HG02840 (cell line): ENCODE measurements around the gene EXOSC5.

Experiments
- ATAC-seq: cut with Tn5 transposase; IDR thresholded peaks from one replicate; pipeline ENCODE4 v1.9.1; 2021; ENCODE audit warnings: mild to moderate bottlenecking, moderate library complexity, moderate number of reproducible peaks; ENCODE audit not compliant: unreplicated experiment, low FRiP score

Gene EXOSC5

GRCh38 chr19:41426952-41427646 is 29.9 kb upstream of the EXOSC5 start, which contains the start of gene B3GNT8:
Gene B3GNT8 (minus strand): TSS chr19:41427374. CDS start chr19:41426778, 596 bp downstream.
- no peak for ATAC-seq

GRCh38 chr19:41426116-41426841 is 29.1 kb upstream of the EXOSC5 start:
- ATAC-seq, result no peak

- ATAC-seq, result no peak
Measured at GRCh38 chr19:41425174-41426115, 28.3 kb upstream of the EXOSC5 start.

GRCh38 chr19:41424335-41425173 is 27.4 kb upstream of the EXOSC5 start:
- ATAC-seq, result no peak

DNA sequence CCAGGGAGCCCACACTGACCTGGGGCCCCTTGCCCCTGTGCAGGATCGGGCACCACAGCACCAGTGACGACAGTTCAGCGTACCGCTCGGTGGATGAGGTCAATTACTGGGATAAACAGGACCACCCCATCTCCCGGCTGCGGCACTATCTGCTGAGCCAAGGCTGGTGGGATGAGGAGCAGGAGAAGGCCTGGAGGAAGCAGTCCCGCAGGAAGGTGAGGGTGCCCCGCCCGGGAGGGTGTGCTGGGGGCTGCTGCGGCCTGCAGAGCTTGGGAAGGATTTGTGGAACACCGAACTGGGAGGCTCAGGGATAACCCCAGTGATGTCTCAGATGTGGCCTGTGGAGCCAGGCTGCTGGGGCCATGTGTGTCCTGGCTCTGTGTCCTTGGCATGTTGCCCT is 25.8 kb upstream of the EXOSC5 start:
- no peak for ATAC-seq

DNA sequence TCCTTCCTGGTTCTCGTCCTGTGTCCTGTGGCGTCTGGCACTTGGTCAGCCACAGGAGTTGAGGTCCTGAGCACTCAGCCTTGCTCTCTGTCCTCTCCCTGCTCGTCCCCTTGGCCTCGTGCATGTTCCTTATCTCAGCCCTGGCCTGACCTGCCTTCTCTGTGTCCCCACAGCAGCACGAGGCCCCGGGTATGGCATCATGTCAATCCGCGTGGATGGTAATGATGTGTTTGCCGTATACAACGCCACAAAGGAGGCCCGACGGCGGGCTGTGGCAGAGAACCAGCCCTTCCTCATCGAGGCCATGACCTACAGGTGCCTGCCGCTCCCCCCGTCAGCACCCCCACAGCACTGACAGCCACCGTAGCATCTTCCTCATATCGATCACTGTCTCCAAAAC is 25.3 kb upstream of the EXOSC5 start:
- ATAC-seq, result no peak

DNA sequence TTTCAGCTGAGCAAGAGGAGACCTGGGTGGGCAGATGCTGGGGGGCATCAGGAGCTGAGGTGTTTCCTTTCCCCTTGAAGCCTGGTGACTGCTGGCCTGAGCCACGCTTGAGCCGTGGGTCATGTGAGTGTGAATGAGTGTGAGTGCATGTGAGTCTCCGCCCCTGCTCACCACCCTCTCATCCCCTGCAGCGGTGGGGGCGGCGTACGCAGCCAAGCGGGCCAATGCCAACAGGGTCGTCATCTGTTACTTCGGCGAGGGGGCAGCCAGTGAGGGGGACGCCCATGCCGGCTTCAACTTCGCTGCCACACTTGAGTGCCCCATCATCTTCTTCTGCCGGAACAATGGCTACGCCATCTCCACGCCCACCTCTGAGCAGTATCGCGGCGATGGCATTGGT is 24.8 kb upstream of the EXOSC5 start:
- ATAC-seq, result no peak

DNA sequence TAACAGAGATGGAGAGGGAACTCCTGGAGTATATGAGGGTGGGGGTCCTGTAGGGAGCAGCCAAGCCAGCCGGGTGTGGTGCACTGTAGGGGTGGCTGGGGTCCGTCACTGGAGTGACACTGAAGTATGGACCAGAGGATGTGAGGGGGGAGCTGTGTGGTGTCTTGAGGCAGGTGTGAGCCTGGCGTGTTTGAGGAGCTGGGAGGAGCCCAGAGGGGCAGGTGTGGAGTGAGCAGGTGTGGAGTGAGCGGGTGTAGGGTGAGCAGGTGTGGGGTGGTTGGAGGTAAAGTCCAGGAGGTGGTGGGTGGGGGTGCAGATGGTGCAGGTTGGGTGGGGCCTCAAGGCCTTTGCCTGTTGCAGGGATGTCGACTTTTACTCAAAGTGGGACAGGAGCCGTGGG is 24.2 kb upstream of the EXOSC5 start:
- no peak for ATAC-seq

- no peak for ATAC-seq
Measured at GRCh38 chr19:41420101-41420880, 23.1 kb upstream of the EXOSC5 start.

- no peak for ATAC-seq
Measured at GRCh38 chr19:41416194-41416674, 19.1 kb upstream of the EXOSC5 start.

GRCh38 chr19:41415154-41415571 is 18.0 kb upstream of the EXOSC5 start:
- no peak for ATAC-seq

- ATAC-seq, result no peak
Measured at GRCh38 chr19:41414461-41414860, 17.3 kb upstream of the EXOSC5 start.

DNA sequence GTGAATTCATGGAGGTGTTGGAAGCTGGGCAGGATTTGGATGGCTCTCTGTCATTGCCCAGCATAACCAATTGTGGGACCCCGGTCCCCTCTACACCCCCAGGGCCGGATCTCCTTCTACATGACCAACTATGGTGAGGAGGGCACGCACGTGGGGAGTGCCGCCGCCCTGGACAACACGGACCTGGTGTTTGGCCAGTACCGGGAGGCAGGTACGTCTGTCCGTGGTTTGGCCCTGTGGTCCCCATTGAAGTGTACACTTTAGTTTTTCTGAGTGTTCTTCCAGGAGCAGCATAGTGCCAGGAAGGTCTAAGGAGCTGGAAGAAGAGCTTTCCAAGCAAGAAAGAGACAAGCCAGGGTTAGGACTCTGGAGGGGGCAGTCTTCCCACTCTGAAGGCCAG is 16.8 kb upstream of the EXOSC5 start:
- no peak for ATAC-seq

GRCh38 chr19:41412953-41413352 is 15.8 kb upstream of the EXOSC5 start:
- no peak for ATAC-seq

DNA sequence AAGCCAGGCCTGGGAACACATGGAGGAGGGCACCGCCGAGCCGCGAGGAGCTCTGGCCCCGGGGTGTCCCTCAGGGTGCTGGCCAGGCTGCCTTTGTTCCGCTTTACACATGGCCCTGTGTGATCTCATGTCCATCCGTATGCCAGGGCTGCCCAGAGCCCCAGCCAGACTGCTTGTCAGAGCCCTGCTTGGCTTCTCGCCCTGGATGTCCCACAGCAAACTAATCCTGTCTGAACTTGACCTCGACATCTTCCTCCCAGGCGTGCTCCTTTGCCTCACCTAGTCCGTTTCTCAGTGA is 14.8 kb upstream of the EXOSC5 start:
- ATAC-seq, result no peak

DNA sequence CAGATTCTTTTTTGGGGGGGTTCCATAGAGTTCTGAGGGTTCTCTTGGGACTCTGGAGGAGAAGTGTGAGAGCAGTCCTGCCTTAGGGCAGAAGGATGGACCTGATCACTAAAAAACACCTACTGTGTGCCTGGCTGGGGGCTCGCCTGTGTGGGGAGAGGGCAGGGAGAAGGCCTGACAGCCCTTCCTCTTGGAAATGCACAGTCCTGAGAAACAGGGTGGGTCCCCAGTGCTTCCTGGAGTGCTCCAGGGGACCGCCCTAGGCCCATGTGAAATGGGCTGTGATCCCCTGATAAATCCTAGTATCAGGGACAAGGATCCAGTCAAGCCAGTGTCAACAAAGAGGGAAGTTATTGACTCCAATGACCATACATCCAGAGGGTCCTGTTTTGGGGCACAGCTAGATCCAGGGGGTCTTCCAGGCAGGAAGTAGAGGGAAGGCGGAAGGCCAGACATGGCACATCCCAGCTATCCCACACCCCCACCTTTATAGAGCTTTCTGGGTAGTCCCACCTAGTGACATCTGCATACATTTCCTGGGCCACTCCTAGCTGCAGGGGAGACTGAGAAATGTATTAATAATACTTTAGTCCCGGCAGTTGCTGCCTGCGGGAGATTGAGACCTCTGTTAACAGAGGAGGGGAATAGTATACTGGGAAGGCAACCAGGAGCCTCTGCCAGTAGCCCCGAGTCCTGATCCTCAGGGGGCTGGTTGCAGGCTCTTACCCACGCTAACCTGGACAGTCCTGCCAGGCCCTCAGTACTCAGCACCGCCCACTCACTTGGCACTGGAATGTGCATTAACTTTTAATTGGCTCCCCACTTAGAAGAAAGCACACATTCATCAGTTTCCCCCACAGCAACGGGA is 14.2 kb upstream of the EXOSC5 start:
- no peak for ATAC-seq

GRCh38 chr19:41410336-41411054 is 13.3 kb upstream of the EXOSC5 start:
- no peak for ATAC-seq

- no peak for ATAC-seq
Measured at GRCh38 chr19:41409288-41409687, 12.1 kb upstream of the EXOSC5 start.
